HG03175 (cell line): ENCODE data around the gene SEC61A2.
A peak's percentile ranks its signal among the peaks of the same experiment; 100 is the strongest.
"Not testable (repeated sequence)": the region's sequence is repeated elsewhere in the genome, so short reads cannot be mapped to it uniquely, and the experiment has no call there.

Source experiments
- ATAC-seq: cut with Tn5 transposase; IDR thresholded peaks from one replicate; pipeline ENCODE4 v1.9.1; 2021; ENCODE audit warnings: mild to moderate bottlenecking, moderate library complexity; ENCODE audit not compliant: unreplicated experiment

Gene SEC61A2

DNA sequence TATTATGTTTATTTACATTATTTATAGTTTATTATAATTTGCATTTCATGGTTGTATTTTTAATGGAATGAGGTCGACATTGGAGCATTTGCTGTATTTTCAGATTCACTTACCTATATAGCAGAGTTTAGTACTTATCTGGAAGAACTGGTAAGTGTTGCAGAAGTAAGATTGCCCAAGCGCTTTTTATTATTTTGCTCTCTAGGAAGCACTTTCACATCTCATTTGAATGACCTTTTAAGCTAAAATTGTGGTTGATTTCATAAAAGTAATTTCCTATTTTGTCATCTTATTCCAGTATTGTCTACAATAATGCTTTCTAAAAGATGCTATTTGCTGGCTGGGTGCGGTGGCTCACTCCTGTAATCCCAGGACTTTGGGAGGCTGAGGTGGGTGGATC lies 28.6 kb downstream of the SEC61A2 start:
- ATAC-seq, result no peak

DNA sequence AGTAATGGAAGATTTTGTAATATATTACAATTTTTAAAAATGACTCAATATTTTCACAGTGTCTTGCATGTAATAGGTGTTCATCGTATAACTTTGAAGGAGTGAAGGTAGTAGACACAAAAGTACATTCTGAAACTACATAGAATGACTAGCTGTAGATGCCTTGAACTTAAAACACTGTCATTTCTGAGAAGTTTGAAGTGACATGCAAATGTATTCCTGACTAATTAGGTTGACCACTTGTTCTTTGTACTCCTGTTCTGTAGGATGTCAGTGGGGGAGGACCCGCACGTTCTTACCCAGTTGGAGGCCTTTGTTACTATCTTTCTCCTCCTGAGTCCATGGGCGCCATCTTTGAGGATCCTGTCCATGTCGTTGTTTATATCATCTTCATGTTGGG lies 31.2 kb downstream of the SEC61A2 start:
- ATAC-seq, result no peak

GRCh38 chr10:12162927-12163326 lies 33.5 kb downstream of the SEC61A2 start:
- ATAC-seq, result no peak

- no peak for ATAC-seq
Measured at GRCh38 chr10:12164085-12164484, 34.6 kb downstream of the SEC61A2 start.

GRCh38 chr10:12165036-12165435 lies 35.6 kb downstream of the SEC61A2 start:
- ATAC-seq, result no peak

GRCh38 chr10:12165999-12166775 lies 36.7 kb downstream of the SEC61A2 start:
- no peak for ATAC-seq

DNA sequence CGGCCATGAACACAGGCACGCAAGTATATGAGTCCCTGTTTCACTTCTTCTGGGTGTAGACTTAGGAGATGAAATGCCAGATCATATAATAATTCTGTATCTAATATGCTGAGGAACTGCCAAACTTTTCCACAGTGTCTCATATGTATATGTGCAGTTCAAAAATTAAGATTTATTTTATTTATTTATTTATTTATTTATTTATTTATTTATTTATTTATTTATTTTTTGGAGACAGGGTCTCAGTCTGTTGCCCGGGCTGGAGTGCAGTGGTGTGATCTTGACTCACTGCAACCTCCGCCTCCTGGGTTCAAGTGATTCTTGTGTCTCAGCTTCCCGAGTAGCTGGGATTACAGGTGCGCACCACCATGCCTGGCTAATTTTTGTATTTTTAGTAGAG lies 42.0 kb downstream of the SEC61A2 start:
- not testable (repeated sequence) for ATAC-seq

DNA sequence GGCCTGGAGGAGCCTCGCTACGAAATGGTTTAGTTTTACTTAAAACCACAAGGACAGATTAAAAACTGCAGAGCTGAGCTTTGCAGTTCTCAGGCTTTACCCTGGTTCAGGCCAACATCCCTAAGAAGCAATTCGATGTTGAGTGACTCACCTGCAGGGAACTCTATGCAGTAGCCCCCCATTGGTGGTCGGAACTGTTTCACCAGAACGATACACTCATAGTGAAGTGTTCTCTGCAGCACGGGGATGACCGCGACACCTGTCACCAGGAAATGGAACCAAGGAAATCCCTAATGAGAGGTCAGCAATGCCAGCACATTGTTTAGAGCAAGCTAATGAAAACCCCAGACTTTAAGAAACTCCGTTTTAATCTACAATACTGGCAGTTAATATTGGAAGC lies 48.2 kb downstream of the SEC61A2 start:
- ATAC-seq, result no peak

DNA sequence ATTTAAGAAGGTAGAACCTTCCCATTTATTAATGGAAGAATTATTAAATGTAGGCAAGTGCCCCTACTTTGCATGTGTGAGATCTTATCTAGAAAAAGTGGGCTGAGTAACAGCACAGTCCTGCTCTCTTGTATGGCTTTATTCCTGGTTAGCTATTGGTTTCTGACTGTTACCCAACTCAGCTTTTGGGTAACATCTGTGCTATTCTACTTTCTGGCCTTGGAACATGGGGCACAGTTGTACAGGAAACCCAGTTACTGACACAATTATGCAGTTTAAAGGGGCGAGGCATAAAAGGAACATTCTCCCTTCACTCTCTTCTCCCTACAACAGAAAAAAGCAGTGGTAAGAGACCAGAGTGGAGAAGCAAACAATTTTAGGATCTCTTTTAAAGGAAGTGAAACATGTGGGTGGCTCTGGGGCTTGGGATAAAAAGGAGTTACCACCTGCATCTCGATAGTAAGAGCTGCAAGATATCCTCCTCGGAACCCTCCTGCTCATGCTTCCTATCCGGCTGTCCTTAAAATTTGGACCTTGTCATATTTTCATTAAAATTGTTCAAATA lies 50.2 kb downstream of the SEC61A2 start:
- no peak for ATAC-seq

GRCh38 chr10:12180221-12180974 lies 50.9 kb downstream of the SEC61A2 start:
- ATAC-seq, result no peak

- no peak for ATAC-seq
Measured at GRCh38 chr10:12181065-12181775, 51.7 kb downstream of the SEC61A2 start.

GRCh38 chr10:12184165-12184564 lies 54.7 kb downstream of the SEC61A2 start:
- ATAC-seq, result no peak

- ATAC-seq, result no peak
Measured at GRCh38 chr10:12186323-12186722, 56.8 kb downstream of the SEC61A2 start.

DNA sequence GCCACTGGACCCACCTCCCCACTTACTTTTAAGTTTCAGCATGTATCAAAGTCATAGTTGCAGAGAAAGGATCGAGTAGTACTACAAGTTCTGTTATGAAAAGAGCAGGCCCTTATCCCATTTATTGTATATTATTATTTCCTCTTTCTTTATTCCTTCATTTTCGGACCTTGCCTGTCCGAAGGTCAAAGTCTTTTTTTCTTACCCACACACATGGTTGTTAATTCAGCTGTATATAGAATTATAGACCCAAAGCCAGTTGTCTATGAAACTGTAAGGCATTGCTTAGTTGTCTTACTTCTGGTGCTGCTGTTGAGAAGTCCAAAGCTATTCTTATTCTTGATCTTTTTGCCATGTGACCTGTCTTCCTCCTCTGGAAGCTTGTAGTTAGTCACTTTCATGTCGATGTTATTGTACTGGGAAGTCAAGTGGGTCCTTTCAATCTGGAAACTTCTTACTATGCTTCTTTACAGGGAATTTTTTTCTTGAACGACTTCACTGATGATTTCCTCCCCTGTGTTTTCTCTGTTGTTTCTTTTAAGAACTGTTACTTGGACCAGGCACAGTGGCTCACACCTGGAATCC lies 57.9 kb downstream of the SEC61A2 start:
- no peak for ATAC-seq

DNA sequence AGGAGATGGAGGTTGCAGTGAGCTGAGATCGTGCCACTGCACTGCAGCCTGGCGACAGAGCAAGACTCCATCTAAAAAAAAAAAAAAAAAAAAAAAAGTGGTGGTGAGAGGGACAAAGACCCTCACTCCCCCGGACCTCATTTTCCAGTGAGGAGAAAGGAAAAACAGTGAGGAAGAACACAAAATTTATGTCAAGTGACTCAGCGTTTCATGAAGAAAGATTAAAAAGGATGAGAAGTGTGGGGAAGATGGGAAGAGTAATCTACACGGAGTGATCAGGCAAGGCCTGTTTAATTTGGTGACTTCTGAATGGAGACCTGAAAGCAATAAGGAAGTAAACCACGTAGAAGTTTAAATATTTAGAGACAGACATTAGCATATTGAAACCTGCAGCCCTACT lies 59.2 kb downstream of the SEC61A2 start:
- no peak for ATAC-seq

DNA sequence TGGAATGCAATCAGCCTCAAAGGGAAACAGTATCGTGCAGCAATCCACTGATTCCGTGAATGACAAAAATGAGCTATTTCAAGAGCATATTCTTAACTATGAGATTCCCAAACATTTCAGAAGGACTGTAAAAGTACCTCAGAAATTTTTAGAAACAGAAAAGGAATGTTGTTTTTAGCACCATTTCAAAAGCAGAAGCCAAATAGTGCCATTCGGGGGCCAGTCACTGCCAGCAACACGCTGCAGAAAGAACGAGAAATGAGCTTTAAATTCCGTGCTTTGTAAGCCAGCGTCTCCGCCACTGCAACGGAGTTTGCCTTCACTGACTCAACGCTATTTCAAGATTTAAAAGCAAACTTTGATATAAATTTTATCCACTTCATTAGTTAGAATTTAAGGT lies 59.9 kb downstream of the SEC61A2 start:
- ATAC-seq, result no peak

- ATAC-seq, result no peak
Measured at GRCh38 chr10:12191715-12192114, 62.2 kb downstream of the SEC61A2 start.

DNA sequence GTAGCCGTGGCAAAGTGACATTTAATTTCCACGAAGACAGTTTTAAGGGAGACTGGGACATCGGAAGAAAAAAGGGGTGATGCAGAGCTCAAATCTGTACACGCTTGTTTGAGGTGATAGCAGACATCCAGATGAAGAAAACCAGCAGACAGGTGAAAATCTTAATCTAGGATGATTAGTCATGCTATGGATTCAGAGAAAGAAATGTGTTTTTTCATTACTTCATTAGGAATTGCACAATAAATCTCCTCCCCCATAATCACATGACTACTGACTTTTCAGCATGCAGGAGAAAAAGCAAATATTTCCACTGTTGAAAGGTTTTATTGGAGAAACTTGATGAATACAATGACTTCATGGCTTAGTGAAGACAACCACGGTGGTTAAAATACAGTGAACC lies 63.7 kb downstream of the SEC61A2 start:
- no peak for ATAC-seq

DNA sequence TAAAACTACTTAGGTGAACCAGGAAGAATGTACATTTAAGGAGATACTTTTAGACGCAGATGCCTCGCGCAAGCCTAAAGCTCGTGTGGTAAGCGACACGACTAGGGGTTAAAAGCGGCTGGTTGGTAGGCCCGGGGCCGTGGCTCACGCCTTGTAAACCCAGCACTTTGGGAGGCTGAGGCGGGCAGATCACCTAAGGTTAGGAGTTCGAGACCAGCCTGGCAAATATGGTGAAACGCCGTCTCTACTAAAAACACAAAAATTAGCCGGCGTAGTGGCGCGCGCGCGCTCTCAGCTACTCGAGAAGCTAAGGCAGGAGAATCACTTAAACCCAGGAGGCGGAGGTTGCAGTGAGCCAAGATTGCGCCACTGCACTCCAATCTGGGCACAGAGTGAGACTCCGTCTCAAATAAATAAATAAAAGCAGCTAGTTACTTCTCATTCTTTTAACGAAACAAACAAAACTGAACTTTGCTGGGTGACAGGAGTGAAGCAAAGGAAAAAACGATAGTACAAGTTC lies 65.3 kb downstream of the SEC61A2 start:
- ATAC-seq, result no peak

DNA sequence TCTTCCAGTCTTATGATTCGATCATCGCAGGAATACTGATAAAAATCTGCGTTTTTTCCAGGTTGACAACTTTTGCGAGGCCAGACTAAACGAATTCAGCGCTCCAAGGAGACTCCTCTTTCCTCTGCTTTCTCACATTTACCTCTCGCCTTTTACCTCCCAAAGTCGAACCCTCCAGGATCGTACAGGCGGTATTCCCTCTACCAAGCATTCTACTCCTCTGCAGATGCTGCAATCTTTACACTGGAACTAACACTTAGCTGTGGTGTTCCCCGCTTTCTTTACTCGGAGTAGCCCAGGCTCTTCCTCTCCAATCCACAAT lies 65.8 kb downstream of the SEC61A2 start:
- ATAC-seq, result peak; percentile 2
